Suppressor macrophage (primary cell): ENCODE data around the gene RXRA.
A peak's percentile ranks its signal among the peaks of the same experiment; 100 is the strongest.

Experiments used
- DNase-seq, 4 experiments: peaks; one replicate each; pipeline ENCODE4 v3.0.0-alpha.2; 2020 to 2022
- total RNA-seq, 17 experiments: gene quantifications; one replicate each; lab custom pipeline; 2026; ENCODE audit warnings: mixed read lengths in 6 of 17, inconsistent platforms in 3 of 17; lab: John Stamatoyannopoulos, UW

RXRA gene
- 29.3 to 330 (median 173) reads per million in 17 experiments for total RNA-seq

GRCh38 chr9:134325813-134326723 lies at the start of gene RXRA:
Gene RXRA, plus strand, starts transcription at chr9:134326455. Its CDS starts 177 bp downstream, at chr9:134326632.
- DNase-seq: peak; percentile 71 to 93 (median 86)

GRCh38 chr9:134278286-134278685 lies 48.0 kb upstream of the RXRA start:
- DNase-seq: no peak

- no peak for DNase-seq
Observed at GRCh38 chr9:134278974-134279640, 47.1 kb upstream of the RXRA start.

- no peak for DNase-seq
Observed at GRCh38 chr9:134282138-134282650, 44.1 kb upstream of the RXRA start.

- no peak for DNase-seq
Observed at GRCh38 chr9:134283111-134283515, 43.1 kb upstream of the RXRA start.

- DNase-seq: no peak
Observed at GRCh38 chr9:134283692-134284265, 42.5 kb upstream of the RXRA start.

GRCh38 chr9:134284273-134284672 lies 42.0 kb upstream of the RXRA start:
- DNase-seq: no peak

GRCh38 chr9:134284741-134285140 lies 41.5 kb upstream of the RXRA start:
- no peak for DNase-seq

GRCh38 chr9:134285215-134285845 lies 40.9 kb upstream of the RXRA start:
- no peak for DNase-seq

GRCh38 chr9:134286471-134287245 lies 39.6 kb upstream of the RXRA start:
- peak; percentile 11 to 47 (median 32) for DNase-seq

GRCh38 chr9:134287591-134288491 lies 38.4 kb upstream of the RXRA start:
- DNase-seq: no peak

- DNase-seq: no peak
Observed at GRCh38 chr9:134288746-134289145, 37.5 kb upstream of the RXRA start.

GRCh38 chr9:134289241-134289875 lies 36.9 kb upstream of the RXRA start:
- DNase-seq: no peak

- DNase-seq: no peak
Observed at GRCh38 chr9:134290603-134291451, 35.4 kb upstream of the RXRA start.

GRCh38 chr9:134291452-134291881 lies 34.8 kb upstream of the RXRA start:
- no peak for DNase-seq

GRCh38 chr9:134291961-134292871 lies 34.0 kb upstream of the RXRA start:
- DNase-seq: no peak

GRCh38 chr9:134293031-134293521 lies 33.2 kb upstream of the RXRA start:
- no peak for DNase-seq
